SK-N-MC (cell line): ENCODE data around the gene BMP6.
A peak's percentile ranks its signal among the peaks of the same experiment; 100 is the strongest.

ENCODE experiments used
- DNase-seq: peaks from one replicate; pipeline ENCODE4 v3.0.0-alpha.2; 2011; ENCODE audit warnings: low read depth, low spot score
- H3K27ac ChIP-seq: fragments of 200-600 bp; sonication (generic); 2 replicates; pipeline ENCODE4 v1.5.1; 2016; ENCODE audit warnings: mixed run types
- H3K36me3 ChIP-seq: fragments of 200-600 bp; sonication (generic); 2 replicates; pipeline ENCODE4 v1.6.1; 2017; ENCODE audit warnings: antibody characterized with exemption, low read length, mixed read lengths; ENCODE audit not compliant: insufficient read depth
- H3K4me3 ChIP-seq: fragments of 200-600 bp; sonication (generic); 2 replicates; pipeline ENCODE4 v1.5.1; 2016
- H3K9ac ChIP-seq: fragments of 200-600 bp; sonication (generic); 2 replicates; pipeline ENCODE4 v1.8.0; 2017; ENCODE audit warnings: mixed run types, mixed read lengths; ENCODE audit not compliant: insufficient read length
- H3K9me3 ChIP-seq: fragments of 200-600 bp; sonication (generic); 2 replicates; pipeline ENCODE4 v1.6.1; 2017; ENCODE audit warnings: low read depth, mild to moderate bottlenecking, antibody characterized with exemption, low read length, moderate library complexity, mixed read lengths
- EZH2 ChIP-seq: fragments of 200-600 bp; sonication (generic); IDR thresholded peaks from one replicate; pipeline ENCODE4 v1.6.1; 2017; ENCODE audit warnings: antibody characterized with exemption
- FOXP2 ChIP-seq: optimal IDR thresholded peaks from 2 replicates; pipeline ENCODE3; 2011; ENCODE audit warnings: mild to moderate bottlenecking, moderate library complexity; ENCODE audit not compliant: insufficient read depth; ENCODE audit errors: extremely low read length, control extremely low read depth
- POLR2AphosphoS5 ChIP-seq: IDR thresholded peaks from 2 replicates; pipeline ENCODE4 v1.6.1; 2012; ENCODE audit warnings: mild to moderate bottlenecking, low read depth, low read length, borderline replicate concordance

Gene BMP6

GRCh38 chr6:7802662-7803061 is 76.8 kb downstream of the BMP6 start:
- Histone ChIP-seq H3K27ac (no peak overlapping the region), H3K9me3 (no peaks in the 10 kb centered on the region), H3K36me3 (no peaks in the 10 kb centered on the region), H3K9ac (no peak overlapping the region), H3K4me3 (no peak overlapping the region)
- TF ChIP-seq FOXP2 = no peak
- no peak for TF ChIP-seq POLR2AphosphoS5
- no peak for TF ChIP-seq EZH2
- DNase-seq = no peak

GRCh38 chr6:7803214-7803613 is 77.3 kb downstream of the BMP6 start:
- DNase-seq = no peak
- TF ChIP-seq FOXP2 = no peak
- no peak for TF ChIP-seq EZH2
- no peak for TF ChIP-seq POLR2AphosphoS5
- no peak overlapping the region for H3K4me3 ChIP-seq
- no peaks in the 10 kb centered on the region for H3K9me3 ChIP-seq
- no peak overlapping the region for H3K9ac ChIP-seq
- no peaks in the 10 kb centered on the region for H3K36me3 ChIP-seq
- H3K27ac ChIP-seq = no peak overlapping the region

- TF ChIP-seq POLR2AphosphoS5 (no peak), FOXP2 (no peak), EZH2 (no peak)
- no peaks in the 10 kb centered on the region for H3K9me3 ChIP-seq
- no peak overlapping the region for H3K4me3 ChIP-seq
- H3K36me3 ChIP-seq = no peaks in the 10 kb centered on the region
- H3K9ac ChIP-seq = no peak overlapping the region
- DNase-seq = no peak
- H3K27ac ChIP-seq = no peak overlapping the region
These were observed 79.4 kb downstream of the BMP6 start for GRCh38 chr6:7805078-7805849.

GRCh38 chr6:7805850-7806214 is 79.9 kb downstream of the BMP6 start:
- Histone ChIP-seq H3K4me3 (no peak overlapping the region), H3K36me3 (no peaks in the 10 kb centered on the region), H3K9me3 (no peaks in the 10 kb centered on the region), H3K9ac (no peak overlapping the region), H3K27ac (no peak overlapping the region)
- no peak for DNase-seq
- no peak for TF ChIP-seq FOXP2
- TF ChIP-seq POLR2AphosphoS5 = no peak
- TF ChIP-seq EZH2 = no peak

GRCh38 chr6:7806711-7807110 is 80.8 kb downstream of the BMP6 start:
- TF ChIP-seq POLR2AphosphoS5 (no peak), FOXP2 (no peak), EZH2 (no peak)
- H3K9me3 ChIP-seq = no peaks in the 10 kb centered on the region
- no peak overlapping the region for H3K4me3 ChIP-seq
- no peak overlapping the region for H3K27ac ChIP-seq
- H3K9ac ChIP-seq = no peak overlapping the region
- no peak for DNase-seq
- H3K36me3 ChIP-seq = no peaks in the 10 kb centered on the region

DNA sequence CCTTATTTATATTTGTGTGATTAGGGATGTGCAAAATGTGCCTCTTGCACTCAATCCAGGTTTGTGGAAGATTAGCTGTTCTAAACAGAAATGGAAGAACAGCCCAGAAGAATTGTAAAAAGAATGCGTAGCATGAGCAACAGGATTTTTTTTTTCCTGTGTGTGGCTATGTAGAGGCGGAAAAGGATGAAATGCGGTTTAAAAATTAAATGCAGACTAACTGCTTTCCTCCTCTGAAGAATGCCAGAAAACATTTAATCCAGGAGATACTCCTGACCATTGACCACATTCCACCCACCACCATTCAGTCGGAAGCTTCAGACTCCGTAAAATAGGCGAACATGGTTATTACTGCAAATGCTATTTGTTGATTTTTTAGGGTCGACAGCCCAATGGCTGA is 83.4 kb downstream of the BMP6 start:
- Histone ChIP-seq H3K36me3 (no peaks in the 10 kb centered on the region), H3K4me3 (no peak overlapping the region), H3K9me3 (no peaks in the 10 kb centered on the region), H3K9ac (no peak overlapping the region), H3K27ac (no peak overlapping the region; the same call in 1 of the 2 replicates)
- no peak for TF ChIP-seq POLR2AphosphoS5
- DNase-seq = no peak

DNA sequence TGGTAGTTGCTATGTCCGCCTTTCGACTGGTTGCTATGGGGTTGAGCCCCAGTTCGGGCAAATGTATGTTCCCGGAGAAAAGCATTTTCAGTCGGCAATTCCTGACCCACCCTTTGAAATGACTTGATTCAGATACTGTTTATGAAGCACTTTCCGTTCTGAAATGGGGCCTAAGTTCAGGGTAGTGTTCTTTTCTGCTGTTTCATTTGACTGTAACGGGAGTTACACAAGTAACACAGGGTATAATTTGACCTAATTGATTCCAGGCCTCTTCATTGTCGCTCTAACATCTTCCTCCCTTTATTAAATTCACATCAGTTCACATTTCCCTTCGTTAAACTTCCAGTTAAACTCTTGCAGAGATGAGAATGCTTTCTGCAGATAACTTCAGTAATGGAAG is 85.5 kb downstream of the BMP6 start:
- no peaks in the 10 kb centered on the region for H3K36me3 ChIP-seq
- peak overlapping the region; percentile 31; the same call in 1 of the 2 replicates for H3K4me3 ChIP-seq
- H3K9ac ChIP-seq = no peak overlapping the region
- peak overlapping the region; percentile 68; the same call in 1 of the 2 replicates for H3K27ac ChIP-seq
- no peak for TF ChIP-seq FOXP2
- TF ChIP-seq EZH2 = no peak
- TF ChIP-seq POLR2AphosphoS5 = no peak
- H3K9me3 ChIP-seq = no peaks in the 10 kb centered on the region
- DNase-seq = peak; percentile 8

DNA sequence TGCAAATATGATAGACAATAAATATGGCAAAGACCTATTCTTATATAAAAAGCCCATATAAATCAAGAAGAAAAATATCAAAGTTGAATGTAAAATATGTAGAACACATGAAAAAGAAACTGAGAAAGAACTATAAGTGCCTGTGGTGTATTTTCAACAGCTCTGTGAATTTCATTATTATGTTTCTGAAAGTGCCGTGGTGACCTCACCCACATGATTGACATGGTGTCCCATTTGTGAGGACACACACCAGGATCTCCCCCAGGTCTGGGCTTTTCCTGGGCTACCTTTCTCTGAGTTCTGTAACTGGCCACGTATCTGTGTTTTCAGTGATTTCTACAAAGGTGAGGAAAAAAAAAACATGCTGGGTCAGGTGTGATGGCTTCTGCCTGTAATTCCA is 86.7 kb downstream of the BMP6 start:
- TF ChIP-seq FOXP2 = no peak
- no peak for TF ChIP-seq EZH2
- TF ChIP-seq POLR2AphosphoS5 = no peak
- no peak for DNase-seq
- H3K36me3 ChIP-seq = no peaks in the 10 kb centered on the region
- no peaks in the 10 kb centered on the region for H3K9me3 ChIP-seq
- no peak overlapping the region for H3K9ac ChIP-seq
- no peak overlapping the region for H3K4me3 ChIP-seq
- no peak overlapping the region for H3K27ac ChIP-seq

GRCh38 chr6:7813193-7813592 is 87.3 kb downstream of the BMP6 start:
- H3K27ac ChIP-seq = no peak overlapping the region
- no peak for TF ChIP-seq POLR2AphosphoS5
- no peak for TF ChIP-seq FOXP2
- TF ChIP-seq EZH2 = no peak
- no peak overlapping the region for H3K4me3 ChIP-seq
- H3K9ac ChIP-seq = no peak overlapping the region
- no peak for DNase-seq
- H3K36me3 ChIP-seq = no peaks in the 10 kb centered on the region
- H3K9me3 ChIP-seq = no peaks in the 10 kb centered on the region
